Ureter (tissue), 1 donor: ENCODE results near the gene ITPRIP. TPM values are rescaled to one million over a fixed set of nuclear protein-coding genes. Genes with fewer than 3 reads are reported as not detected.
A peak's percentile ranks its signal among the peaks of the same experiment; 100 is the strongest.

ENCODE experiments used
- DNase-seq: peaks from one replicate; pipeline ENCODE4 v3.0.0-alpha.2; 2020; ENCODE audit warnings: low spot score
- total RNA-seq: library from RNA; stranded (reverse); gene quantifications from one replicate; pipeline ENCODE4 v1.2.4, GENCODE V29; 2023
- donor health status: DM: yes; HTN: yes; CAD: no.

Gene ITPRIP
- total RNA-seq, 1 donor from 2014 or later, result 18.3 TPM

- no peak for DNase-seq
Observed at GRCh38 chr10:104342941-104343411, 4.7 kb upstream of the ITPRIP start.

GRCh38 chr10:104340641-104341040 is 2.4 kb upstream of the ITPRIP start:
- no peak for DNase-seq

- DNase-seq, result no peak
Observed at GRCh38 chr10:104340111-104340526, 1.9 kb upstream of the ITPRIP start.

- peak; percentile 73 for DNase-seq
Observed at GRCh38 chr10:104339469-104340110, 1.3 kb upstream of the ITPRIP start.

GRCh38 chr10:104337521-104337984 is 712 bp downstream of the ITPRIP start:
- DNase-seq, result no peak

GRCh38 chr10:104336821-104337467 is 1.3 kb downstream of the ITPRIP start:
- DNase-seq, result peak; percentile 41

GRCh38 chr10:104334965-104335650 is 3.2 kb downstream of the ITPRIP start:
- peak; percentile 44 for DNase-seq

- DNase-seq, result peak; percentile 34
Observed at GRCh38 chr10:104334561-104334960, 3.7 kb downstream of the ITPRIP start.

- DNase-seq, result peak; percentile 37
Observed at GRCh38 chr10:104333728-104334373, 4.4 kb downstream of the ITPRIP start.

- peak; percentile 35 for DNase-seq
Observed at GRCh38 chr10:104333032-104333727, 5.1 kb downstream of the ITPRIP start.

GRCh38 chr10:104332243-104333031 is 5.8 kb downstream of the ITPRIP start:
- peak; percentile 36 for DNase-seq

- peak; percentile 44 for DNase-seq
Observed at GRCh38 chr10:104331208-104331838, 6.9 kb downstream of the ITPRIP start.

GRCh38 chr10:104330168-104331110 is 7.8 kb downstream of the ITPRIP start:
- peak; percentile 72 for DNase-seq

- DNase-seq, result no peak
Observed at GRCh38 chr10:104329735-104330134, 8.5 kb downstream of the ITPRIP start.

- DNase-seq, result no peak
Observed at GRCh38 chr10:104328896-104329710, 9.2 kb downstream of the ITPRIP start.

GRCh38 chr10:104328646-104328895 is 9.7 kb downstream of the ITPRIP start:
- DNase-seq, result no peak

- no peak for DNase-seq
Observed at GRCh38 chr10:104327745-104328645, 10.3 kb downstream of the ITPRIP start.
